Activated CD4-positive, alpha-beta T cell treated with anti-CD3 and anti-CD28 coated beads, Interleukin-2, amount 10 ng/mL, durations not matched to agents 24 days and 14 days (primary cell): Measurements from ENCODE around the gene GABBR1. TPM values are rescaled to one million over a fixed set of nuclear protein-coding genes. Genes with fewer than 3 reads are reported as not detected.
A peak's percentile ranks its signal among the peaks of the same experiment; 100 is the strongest.
"Not testable (repeated sequence)": the region's sequence is repeated elsewhere in the genome, so short reads cannot be mapped to it uniquely, and the experiment has no call there.

Source experiments
- DNase-seq: peaks from one replicate; pipeline ENCODE4 v3.0.0; 2022
- H3K27ac Mint-ChIP-seq: one replicate; pipeline ENCODE4 v1.8.0; 2022; ENCODE audit warnings: mild to moderate bottlenecking, mixed read lengths
- H3K27me3 Mint-ChIP-seq: one replicate; pipeline ENCODE4 v1.8.0; 2022; ENCODE audit warnings: mixed read lengths
- H3K36me3 Mint-ChIP-seq: one replicate; pipeline ENCODE4 v1.8.0; 2022; ENCODE audit warnings: low read depth, mild to moderate bottlenecking, mixed read lengths
- H3K4me1 Mint-ChIP-seq: one replicate; pipeline ENCODE4 v1.8.0; 2021; ENCODE audit warnings: mixed read lengths
- H3K4me3 Mint-ChIP-seq: one replicate; pipeline ENCODE4 v1.8.0; 2022; ENCODE audit warnings: mild to moderate bottlenecking, moderate library complexity, mixed read lengths
- H3K9me3 Mint-ChIP-seq: one replicate; pipeline ENCODE4 v1.8.0; 2021; ENCODE audit warnings: mixed read lengths
- intact Hi-C: fragments of 100-400 bp; cut with micrococcal nuclease; formaldehyde crosslinking; loops from one replicate; pipeline ENCODE4 v1.15.1; 2023
- total RNA-seq: library from RNA; stranded (reverse); gene quantifications from 2 replicates; pipeline ENCODE4 v1.2.3, GENCODE V29; 2022

GABBR1 gene
- total RNA-seq, 1 donor from 2014 or later, result 20.4 TPM

DNA sequence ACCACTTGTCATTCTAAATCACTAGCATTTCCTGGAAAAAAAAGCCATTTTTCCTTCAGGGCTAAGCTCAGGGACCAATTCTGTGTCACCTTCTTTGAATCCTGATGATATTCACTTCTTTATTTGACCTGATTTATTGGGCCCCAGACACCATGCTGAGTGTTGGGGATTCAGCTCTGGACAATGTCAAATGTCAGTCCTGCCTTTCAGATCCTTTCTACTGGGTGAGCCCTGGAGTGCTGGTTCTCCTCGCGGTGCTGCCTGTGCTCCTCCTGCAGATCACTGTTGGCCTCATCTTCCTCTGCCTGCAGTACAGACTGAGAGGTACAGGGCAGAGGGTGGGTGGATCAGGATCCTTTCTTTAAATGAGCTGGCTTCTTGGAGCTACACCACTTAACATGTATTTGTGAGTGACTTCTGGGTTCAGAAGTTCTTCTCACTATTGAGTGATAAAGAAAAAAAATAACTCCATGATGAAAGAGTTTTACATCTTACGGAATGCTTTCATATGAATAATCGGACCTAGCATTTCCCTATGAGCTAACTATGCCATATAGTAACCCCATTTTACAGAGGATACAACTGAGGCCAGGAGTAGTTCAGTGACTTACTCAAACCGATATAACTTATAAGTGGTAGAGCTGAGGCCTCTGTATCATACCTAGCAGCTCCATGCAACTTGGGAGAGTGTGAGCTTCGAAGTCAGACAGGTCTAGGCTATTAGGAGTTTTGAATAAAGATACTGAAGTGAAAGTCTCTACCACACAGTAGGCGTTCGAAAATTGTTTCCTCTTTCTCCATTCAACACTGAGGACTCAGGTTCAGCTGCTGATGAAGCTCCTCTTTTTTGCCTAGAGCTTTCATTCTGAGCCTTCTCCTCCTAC is 33.2 kb upstream of the GABBR1 start:
- intact Hi-C loops, result no loop called here
- no peaks in the 10 kb centered on the region for H3K36me3 Mint-ChIP-seq
- no peak for DNase-seq
- H3K4me1 Mint-ChIP-seq, result no peaks in the 10 kb centered on the region
- H3K27me3 Mint-ChIP-seq, result peaks cover 40% of the 10 kb centered on the region
- no peak overlapping the region for H3K4me3 Mint-ChIP-seq
- H3K9me3 Mint-ChIP-seq, result no peaks in the 10 kb centered on the region
- H3K27ac Mint-ChIP-seq, result no peak overlapping the region

DNA sequence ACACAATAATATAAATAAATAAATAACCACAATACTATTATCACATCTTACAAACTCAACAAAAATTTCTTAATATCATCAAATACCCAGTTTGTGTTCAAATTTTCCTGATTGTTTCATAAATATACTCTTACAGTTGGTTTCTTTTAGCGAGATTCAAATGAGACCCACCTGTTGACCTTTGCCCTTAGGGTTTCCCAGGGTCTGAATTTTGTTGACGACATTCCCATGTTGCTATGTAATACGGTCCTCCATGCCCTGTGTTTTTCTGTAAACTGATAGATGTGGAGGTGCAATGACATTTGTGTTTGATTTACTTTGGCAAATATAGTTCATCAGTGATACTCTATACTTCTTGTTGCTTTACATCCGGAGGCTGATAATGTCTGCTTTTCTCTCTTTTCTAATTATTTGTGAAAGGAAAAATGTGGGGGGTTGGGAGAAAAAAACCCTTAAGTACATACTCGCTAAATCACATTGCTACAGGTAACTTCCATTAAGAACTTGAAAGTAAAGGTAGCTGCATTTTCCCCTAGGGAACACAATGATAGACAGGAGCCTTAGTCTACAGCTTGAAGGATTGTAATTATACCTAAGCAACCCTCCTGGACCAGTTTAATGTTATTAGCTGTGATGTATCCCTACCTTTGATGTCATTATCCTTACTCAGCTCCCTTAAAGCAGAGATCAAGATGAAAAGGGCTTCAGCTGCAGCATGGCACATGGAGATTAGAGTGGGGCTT is 30.5 kb upstream of the GABBR1 start:
- H3K9me3 Mint-ChIP-seq, result no peaks in the 10 kb centered on the region
- intact Hi-C loops, result no loop called here
- no peak overlapping the region for H3K4me3 Mint-ChIP-seq
- no peaks in the 10 kb centered on the region for H3K36me3 Mint-ChIP-seq
- H3K27ac Mint-ChIP-seq, result no peak overlapping the region
- peaks cover 43% of the 10 kb centered on the region for H3K27me3 Mint-ChIP-seq
- no peak for DNase-seq
- no peaks in the 10 kb centered on the region for H3K4me1 Mint-ChIP-seq

- H3K9me3 Mint-ChIP-seq, H3K4me3 Mint-ChIP-seq, H3K36me3 Mint-ChIP-seq, intact Hi-C loops, DNase-seq, H3K27ac Mint-ChIP-seq, H3K4me1 Mint-ChIP-seq: not testable (repeated sequence)
- peaks cover 42% of the 10 kb centered on the region for H3K27me3 Mint-ChIP-seq
These were observed 28.6 kb upstream of the GABBR1 start for GRCh38 chr6:29661502-29662141.

GRCh38 chr6:29661071-29661470 is 28.1 kb upstream of the GABBR1 start:
- Mint-ChIP-seq H3K9me3 (no peaks in the 10 kb centered on the region), H3K4me1 (peaks cover 1% of the 10 kb centered on the region)
- intact Hi-C loops, result no loop called here

GRCh38 chr6:29656798-29657197 is 23.8 kb upstream of the GABBR1 start, which contains the start of gene MOG:
Gene MOG, plus strand, starts transcription at chr6:29657092. Its CDS starts 118 bp downstream, at chr6:29657210.
- no peaks in the 10 kb centered on the region for H3K36me3 Mint-ChIP-seq
- no peaks in the 10 kb centered on the region for H3K9me3 Mint-ChIP-seq
- intact Hi-C loops, result no loop called here
- H3K27me3 Mint-ChIP-seq, result peaks cover 38% of the 10 kb centered on the region
- no peak within 1 kb of the TSS for H3K27ac Mint-ChIP-seq
- DNase-seq, result no peak
- H3K4me1 Mint-ChIP-seq, result peaks cover 4% of the 10 kb centered on the region
- no peak within 1 kb of the TSS for H3K4me3 Mint-ChIP-seq

More at GRCh38 chr6:29661071-29661470, 28.1 kb upstream of the GABBR1 start:
- Mint-ChIP-seq H3K27me3 (peaks cover 43% of the 10 kb centered on the region), H3K36me3 (no peaks in the 10 kb centered on the region), H3K4me3 (no peak overlapping the region), H3K27ac (no peak overlapping the region)
- DNase-seq, result no peak

GRCh38 chr6:29656157-29656556 is 23.2 kb upstream of the GABBR1 start:
- Mint-ChIP-seq H3K27ac (no peak overlapping the region), H3K9me3 (no peaks in the 10 kb centered on the region), H3K36me3 (no peaks in the 10 kb centered on the region), H3K27me3 (peaks cover 34% of the 10 kb centered on the region), H3K4me3 (no peak overlapping the region), H3K4me1 (peaks cover 5% of the 10 kb centered on the region)
- intact Hi-C loops, result no loop called here
- no peak for DNase-seq

DNA sequence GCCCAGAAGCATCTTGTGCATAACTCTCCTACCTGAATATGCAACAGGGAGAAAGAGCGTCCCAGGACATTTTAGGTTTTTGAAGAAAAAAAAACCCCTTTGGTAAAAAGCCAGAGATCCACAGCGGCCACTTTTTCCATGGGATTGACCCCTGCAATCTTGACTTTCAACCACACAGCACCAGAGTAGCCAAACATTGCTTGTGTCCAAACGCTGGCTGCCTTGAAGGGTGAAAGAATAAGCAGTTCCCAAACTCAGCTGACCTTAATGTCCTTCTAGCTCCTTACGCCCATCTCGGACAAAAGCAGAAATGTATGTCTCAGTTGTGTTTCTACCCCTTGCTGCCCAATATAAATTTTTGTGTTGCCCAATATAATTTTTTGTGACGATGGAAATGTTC is 22.7 kb upstream of the GABBR1 start:
- H3K36me3 Mint-ChIP-seq, result no peaks in the 10 kb centered on the region
- no peak for DNase-seq
- no peaks in the 10 kb centered on the region for H3K9me3 Mint-ChIP-seq
- no peak overlapping the region for H3K4me3 Mint-ChIP-seq
- no peak overlapping the region for H3K27ac Mint-ChIP-seq
- H3K4me1 Mint-ChIP-seq, result peaks cover 5% of the 10 kb centered on the region
- intact Hi-C loops, result no loop called here
- peaks cover 30% of the 10 kb centered on the region for H3K27me3 Mint-ChIP-seq

DNA sequence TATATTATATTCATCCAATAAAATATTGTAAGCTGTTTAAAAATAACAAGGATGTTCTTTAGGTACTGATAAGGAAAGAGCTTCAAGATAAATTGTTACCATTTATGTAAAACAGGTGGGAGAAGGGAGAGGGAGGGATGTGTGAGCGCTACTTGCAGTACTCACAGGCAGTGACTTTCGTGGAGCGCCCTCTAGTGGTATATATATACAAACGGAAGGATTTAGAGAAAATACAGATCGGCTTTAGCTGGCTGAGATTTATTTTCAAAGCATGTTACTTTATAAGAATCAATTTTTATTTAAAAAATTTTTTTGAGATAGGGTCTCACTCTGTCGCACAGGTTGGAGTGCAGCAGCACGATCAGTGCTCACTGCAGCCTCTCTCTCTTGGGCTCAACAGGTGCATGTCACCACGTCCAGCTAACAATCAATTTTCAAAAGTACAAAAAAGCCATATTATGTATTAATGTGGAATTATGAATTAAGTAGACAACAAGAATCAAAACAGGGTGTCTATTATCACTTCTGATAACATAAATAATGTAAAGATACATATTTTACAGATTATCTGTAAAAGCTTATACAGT is 20.6 kb upstream of the GABBR1 start:
- no peaks in the 10 kb centered on the region for H3K36me3 Mint-ChIP-seq
- H3K27me3 Mint-ChIP-seq, result peaks cover 22% of the 10 kb centered on the region
- H3K4me1 Mint-ChIP-seq, result peaks cover 12% of the 10 kb centered on the region
- H3K4me3 Mint-ChIP-seq, result no peak overlapping the region
- DNase-seq, result peak; percentile 81
- H3K9me3 Mint-ChIP-seq, result no peaks in the 10 kb centered on the region
- intact Hi-C loops, result loop anchor here (5.0 kb wide), 1 partner anchor 179 kb away; no protein-coding TSS in a partner anchor
- no peak overlapping the region for H3K27ac Mint-ChIP-seq

DNA sequence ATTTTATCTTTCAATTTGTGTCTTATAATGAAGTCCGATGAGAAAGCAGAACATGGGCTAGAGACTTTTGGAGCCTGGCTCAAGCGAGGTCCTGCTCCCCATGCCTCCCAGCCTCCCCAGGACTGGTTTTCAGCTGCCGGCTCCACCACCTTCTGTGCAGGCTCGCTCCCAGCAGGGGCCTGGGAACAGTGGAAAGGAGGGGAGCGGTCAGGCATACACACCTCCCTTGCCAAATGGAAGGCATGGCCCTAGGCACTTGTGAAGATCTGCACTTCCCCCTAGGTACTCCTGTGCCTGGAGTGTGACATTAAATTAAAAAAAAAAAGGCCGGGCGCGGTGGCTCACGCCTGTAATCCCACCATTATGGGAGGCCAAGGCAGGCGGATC is 19.2 kb upstream of the GABBR1 start:
- intact Hi-C loops, result loop anchor here (5.0 kb wide), 1 partner anchor 180 kb away; no protein-coding TSS in a partner anchor
- no peak overlapping the region for H3K27ac Mint-ChIP-seq

DNA sequence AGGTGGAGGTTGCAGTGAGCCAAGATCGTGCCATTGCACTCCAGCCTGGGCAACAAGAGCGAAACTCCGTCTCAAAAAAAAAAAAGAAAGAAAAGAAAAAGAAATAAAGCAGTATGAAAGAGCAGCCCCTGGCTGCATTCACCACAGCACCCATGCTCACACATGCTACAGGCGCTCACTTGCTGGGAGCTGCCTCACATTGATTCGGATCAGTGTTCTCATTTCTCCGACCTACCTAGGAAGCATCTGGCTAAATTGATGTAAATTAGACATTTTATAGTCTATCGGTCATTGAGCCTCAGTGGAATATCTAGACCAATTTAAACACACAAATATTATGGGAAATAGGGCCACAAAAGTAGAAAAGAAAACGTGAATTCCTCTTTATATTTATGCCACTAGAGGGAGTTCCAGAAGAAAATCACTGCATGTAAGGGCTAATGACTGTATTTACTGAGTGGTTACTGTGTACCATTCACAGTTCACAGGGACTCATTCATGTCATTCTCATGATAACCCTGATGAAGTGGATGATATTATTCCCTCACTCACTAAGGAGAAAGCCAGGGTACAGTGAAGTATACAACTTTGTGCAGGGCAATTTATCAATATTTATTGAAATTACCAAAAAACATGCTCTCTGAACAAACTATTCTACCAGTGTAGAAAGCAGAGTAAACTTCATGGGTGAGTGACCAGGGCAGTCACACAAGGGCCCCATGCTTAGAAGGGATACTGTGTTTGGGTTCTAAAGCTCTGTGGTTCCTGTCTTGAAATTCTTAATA is 18.6 kb upstream of the GABBR1 start:
- intact Hi-C loops, result loop anchor here (2.0 to 5.0 kb wide), 2 partner anchors 97 to 181 kb away; no protein-coding TSS in a partner anchor
- H3K4me3 Mint-ChIP-seq, result no peak overlapping the region
- H3K9me3 Mint-ChIP-seq, result no peaks in the 10 kb centered on the region
- no peaks in the 10 kb centered on the region for H3K36me3 Mint-ChIP-seq
- H3K27me3 Mint-ChIP-seq, result peaks cover 12% of the 10 kb centered on the region
- peak; percentile 65 for DNase-seq
- H3K27ac Mint-ChIP-seq, result no peak overlapping the region
- H3K4me1 Mint-ChIP-seq, result peaks cover 12% of the 10 kb centered on the region

More for the DNA sequence above, 19.2 kb upstream of the GABBR1 start:
- Mint-ChIP-seq H3K4me1 (peaks cover 12% of the 10 kb centered on the region), H3K27me3 (peaks cover 13% of the 10 kb centered on the region), H3K4me3 (no peak overlapping the region), H3K9me3 (no peaks in the 10 kb centered on the region), H3K36me3 (no peaks in the 10 kb centered on the region)
- DNase-seq, result no peak

- Mint-ChIP-seq H3K36me3 (no peaks in the 10 kb centered on the region), H3K9me3 (no peaks in the 10 kb centered on the region), H3K27me3 (peaks cover 5% of the 10 kb centered on the region), H3K4me1 (peaks cover 10% of the 10 kb centered on the region), H3K27ac (peak overlapping the region; percentile 99), H3K4me3 (peak overlapping the region; percentile 94)
- intact Hi-C loops, result loop anchor here (1.0 to 5.0 kb wide), 3 partner anchors 17 to 182 kb away; partner anchors contain the start of gene GABBR1
- peak; percentile 99 for DNase-seq
These were observed 17.0 kb upstream of the GABBR1 start for GRCh38 chr6:29649701-29650673.
